Small intestine (tissue), 7 donors: ENCODE measurements around the gene LTBP2. TPM values are rescaled to one million over a fixed set of nuclear protein-coding genes. Genes with fewer than 3 reads are reported as not detected.

Experiments
- DNase-seq, 2 donors: peaks; one replicate each; pipeline versions ENCODE4 v3.0.0 to v3.0.0-alpha.2; 2013
- FAIRE-seq: peaks from 2 replicates; lab custom pipeline; 2012; peaks lifted over from hg19 to GRCh38; lab: Jason Lieb, UNC
- H3K27ac ChIP-seq, 3 donors: one replicate each; pipeline ENCODE4 v1.5.1; 2013; ENCODE audit warnings: low read length in 2 of 3, mild to moderate bottlenecking in 2 of 3, control low read depth in 1 of 3, inconsistent platforms in 1 of 3, low read depth in 1 of 3, moderate library complexity in 1 of 3
- H3K27me3 ChIP-seq, 3 donors: one replicate each; pipeline ENCODE4 v1.6.1; 2013; ENCODE audit warnings: low read length in 3 of 3, inconsistent platforms in 1 of 3; ENCODE audit not compliant: control insufficient read depth in 3 of 3, insufficient read depth in 3 of 3
- H3K36me3 ChIP-seq, 3 donors: one replicate each; pipeline ENCODE4 v1.6.1; 2013; ENCODE audit warnings: low read length in 3 of 3, inconsistent platforms in 1 of 3, low read depth in 1 of 3, mild to moderate bottlenecking in 1 of 3, moderate library complexity in 1 of 3; ENCODE audit not compliant: control insufficient read depth in 3 of 3, insufficient read depth in 2 of 3
- H3K4me1 ChIP-seq, 3 donors: one replicate each; pipeline ENCODE4 v1.6.1; 2013; ENCODE audit warnings: low read length in 2 of 3, inconsistent platforms in 1 of 3, low read depth in 1 of 3, mild to moderate bottlenecking in 1 of 3, moderate library complexity in 1 of 3; ENCODE audit not compliant: control insufficient read depth in 3 of 3, insufficient read depth in 2 of 3
- H3K4me3 ChIP-seq, 3 donors: one replicate each; pipeline ENCODE4 v1.5.1; 2013; ENCODE audit warnings: low read length in 3 of 3, control low read depth in 1 of 3, inconsistent platforms in 1 of 3, low read depth in 1 of 3, mild to moderate bottlenecking in 1 of 3, moderate library complexity in 1 of 3
- H3K9me3 ChIP-seq, 2 donors: one replicate each; pipeline ENCODE4 v1.6.1; 2013; ENCODE audit warnings: low read depth in 1 of 2, low read length in 1 of 2; ENCODE audit not compliant: control insufficient read depth in 2 of 2, insufficient read depth in 1 of 2
- WGBS, 3 donors: extraction: QIAGEN DNeasy Blood & Tissue Kit; methylation state at CpG; one replicate each; pipeline ENCODE4 v1.1.7; 2013; 5-methylcytosine and 5-hydroxymethylcytosine counted together
- polyA plus RNA-seq, 4 donors: library from polyadenylated mRNA; stranded (reverse) in 3 of 4; unstranded in 1 of 4; fragments of 200-250 nt in 3 of 4; fragments of 120-200 nt in 1 of 4; gene quantifications; one replicate each; pipeline versions ENCODE4 v1.2.1 to v1.2.3, GENCODE V29; 2013
- donor health status: healthy with polysubstance abuse.
- donor health status: control.
- donor health status: control.
- donor health status: Bipolar disorder and iron deficiency.
- donor health status: healthy.

The LTBP2 gene
- polyA plus RNA-seq, 4 donors: 0.22 to 1.8 (median 1.1) TPM

GRCh38 chr14:74653386-74654138 is 41.5 kb upstream of the LTBP2 start:
- WGBS, 3 donors: 83 to 87% (median 85%) methylated on average over 15 of the region's 15 CpGs
- H3K4me1 ChIP-seq: no peaks in the 10 kb centered on the region
- no peak for DNase-seq

DNA sequence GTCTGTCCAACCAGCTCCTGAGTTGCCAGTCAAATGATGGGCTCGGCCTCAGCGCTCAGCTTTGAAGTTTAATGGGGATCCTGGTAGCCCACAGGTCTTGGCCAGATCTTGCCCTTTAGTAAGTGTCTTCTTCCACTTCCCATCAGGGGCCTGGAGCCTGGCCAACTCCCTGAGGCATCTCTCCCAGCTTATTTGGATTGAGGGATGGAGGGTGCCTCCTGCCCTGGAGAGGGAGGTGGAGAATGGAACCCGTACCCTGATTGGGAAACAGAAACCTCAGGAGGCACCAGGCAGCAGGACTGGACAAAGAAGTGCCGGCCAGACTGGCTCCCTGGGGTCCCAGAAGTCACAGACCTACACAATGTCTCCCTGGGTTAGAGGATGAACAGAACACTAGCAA is 40.5 kb upstream of the LTBP2 start:
- no peaks in the 10 kb centered on the region for H3K4me1 ChIP-seq
- no peak overlapping the region for H3K27ac ChIP-seq
- no peak overlapping the region for H3K4me3 ChIP-seq
- no peaks in the 10 kb centered on the region for H3K9me3 ChIP-seq
- 59 to 94% (median 87%) methylated on average over 4 of the region's 4 CpGs for WGBS, 3 donors
- DNase-seq: no peak
- FAIRE-seq: no peak
- peaks cover 3 to 11% (median 3%) of the 10 kb centered on the region in 3 donors for H3K36me3 ChIP-seq
- H3K27me3 ChIP-seq: no peaks in the 10 kb centered on the region

More at GRCh38 chr14:74653386-74654138, 41.5 kb upstream of the LTBP2 start:
- Histone ChIP-seq H3K27me3 (no peaks in the 10 kb centered on the region), H3K27ac (no peak overlapping the region), H3K9me3 (no peaks in the 10 kb centered on the region), H3K36me3 (peaks cover 3 to 15% (median 3%) of the 10 kb centered on the region in 3 donors), H3K4me3 (no peak overlapping the region)
- FAIRE-seq: no peak

DNA sequence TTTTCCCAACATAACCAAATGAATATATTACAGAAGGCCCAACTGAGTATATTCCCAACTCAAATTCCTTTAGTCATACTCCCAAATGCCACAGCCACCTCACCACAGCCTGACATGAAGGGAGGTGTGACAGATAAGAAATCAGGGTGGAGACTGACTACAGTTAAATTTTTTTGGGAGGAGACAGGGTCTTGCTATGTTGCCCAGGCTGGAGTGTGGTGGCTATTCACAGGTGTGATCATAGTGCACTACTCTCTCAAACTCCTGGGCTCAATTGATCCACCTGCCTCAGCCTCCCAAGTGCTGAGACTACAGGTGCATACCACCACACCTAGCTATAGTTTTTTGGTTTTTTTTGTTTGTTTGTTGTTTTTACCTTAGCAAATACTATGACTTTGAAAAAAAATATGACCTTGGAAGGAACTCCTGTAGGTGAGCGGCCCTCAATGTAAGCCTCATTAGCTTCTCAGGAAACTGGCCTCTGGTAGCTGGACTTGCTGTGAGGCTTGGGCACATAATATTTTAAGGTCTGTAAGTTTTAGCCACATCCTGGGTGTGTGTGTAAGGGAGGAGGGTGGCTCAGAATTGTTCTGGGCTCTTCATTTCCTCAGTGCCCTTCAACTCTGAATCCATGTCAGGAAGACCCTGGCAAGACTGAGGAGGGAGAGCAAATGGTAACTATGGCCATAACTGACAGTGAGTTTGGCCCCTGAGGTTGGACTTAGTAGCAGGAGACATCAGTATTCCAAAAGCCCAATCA is 39.1 kb upstream of the LTBP2 start:
- no peak for DNase-seq
- no peak for FAIRE-seq
- no peaks in the 10 kb centered on the region for H3K4me1 ChIP-seq
- H3K9me3 ChIP-seq: no peaks in the 10 kb centered on the region
- 93 to 97% (median 97%) methylated on average over 1 of the region's 1 CpG for WGBS, 3 donors
- H3K36me3 ChIP-seq: peaks cover 0 to 7% (median 3%) of the 10 kb centered on the region in 3 donors
- H3K4me3 ChIP-seq: no peak overlapping the region
- no peak overlapping the region for H3K27ac ChIP-seq
- no peaks in the 10 kb centered on the region for H3K27me3 ChIP-seq

DNA sequence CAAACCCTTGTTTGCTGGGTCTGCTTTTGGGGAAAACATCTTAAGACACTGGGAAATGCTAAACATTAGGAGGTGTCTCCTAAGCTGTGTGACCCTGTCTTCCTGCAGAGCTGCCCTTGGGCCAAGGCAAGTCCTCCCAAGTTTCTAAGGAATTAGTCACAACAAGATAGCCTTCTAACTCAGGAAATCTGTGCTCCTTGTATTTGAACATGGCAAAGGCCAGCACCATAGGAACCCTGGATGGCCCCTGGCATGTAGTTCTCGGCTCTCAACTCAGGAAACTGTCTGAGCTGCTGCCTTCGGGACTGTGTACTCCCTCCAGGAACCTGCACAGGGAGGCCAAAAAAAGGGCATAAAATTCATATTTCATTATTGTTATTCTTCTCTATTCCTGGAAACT is 37.6 kb upstream of the LTBP2 start:
- DNase-seq (no peak), FAIRE-seq (no peak)
- H3K27ac ChIP-seq: no peak overlapping the region
- H3K27me3 ChIP-seq: no peaks in the 10 kb centered on the region
- 80 to 90% (median 89%) methylated on average over 2 of the region's 2 CpGs for WGBS, 3 donors
- H3K9me3 ChIP-seq: no peaks in the 10 kb centered on the region
- H3K36me3 ChIP-seq: peaks cover 0 to 7% (median 0%) of the 10 kb centered on the region in 3 donors
- no peak overlapping the region for H3K4me3 ChIP-seq
- peaks cover 0 to 4% (median 0%) of the 10 kb centered on the region in 3 donors for H3K4me1 ChIP-seq

DNA sequence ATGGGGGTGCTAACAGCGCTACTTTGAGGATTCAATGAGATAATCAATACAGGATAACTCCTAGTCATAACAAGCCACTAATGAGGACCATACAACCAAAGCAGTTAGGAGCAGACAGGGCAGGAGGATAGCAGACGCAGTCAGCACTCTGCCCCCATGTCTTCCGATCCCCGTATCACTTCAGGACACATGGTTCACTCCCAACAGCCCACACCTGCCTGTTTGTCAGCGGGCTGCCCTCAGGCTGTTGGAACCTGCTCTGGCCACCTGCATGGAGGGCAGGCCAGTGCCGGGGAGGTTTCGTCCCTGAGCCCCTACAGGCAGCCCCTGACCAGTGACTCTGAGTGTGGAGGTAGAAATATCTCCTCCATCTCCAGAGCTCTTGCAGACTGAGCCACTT is 37.1 kb upstream of the LTBP2 start:
- FAIRE-seq (no peak), DNase-seq (no peak)
- no peak overlapping the region for H3K4me3 ChIP-seq
- 59 to 78% (median 76%) methylated on average over 7 of the region's 7 CpGs for WGBS, 3 donors
- peaks cover 0 to 2% (median 0%) of the 10 kb centered on the region in 3 donors for H3K27me3 ChIP-seq
- H3K9me3 ChIP-seq: no peaks in the 10 kb centered on the region
- no peak overlapping the region for H3K27ac ChIP-seq
- peaks cover 0 to 7% (median 0%) of the 10 kb centered on the region in 3 donors for H3K36me3 ChIP-seq
- H3K4me1 ChIP-seq: peaks cover 0 to 4% (median 0%) of the 10 kb centered on the region in 3 donors

DNA sequence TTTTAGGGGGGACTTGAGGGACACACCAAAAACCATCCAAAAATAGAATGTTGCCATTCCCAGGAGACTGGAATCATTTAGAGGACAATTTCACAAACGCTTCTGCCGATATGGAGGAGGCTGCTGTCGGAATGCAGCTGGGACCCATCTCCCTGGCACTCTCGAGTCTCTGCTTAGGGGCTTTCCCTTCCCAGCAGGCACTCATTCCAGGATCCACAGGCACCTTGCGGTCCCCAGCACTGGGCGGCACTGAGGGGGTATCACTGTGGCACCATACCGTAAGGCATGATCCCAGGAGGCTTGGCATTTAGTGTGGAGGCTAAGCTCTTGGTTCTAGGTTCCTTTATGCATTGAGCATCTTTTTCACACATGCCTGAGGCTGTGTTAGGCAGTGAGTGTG is 36.6 kb upstream of the LTBP2 start:
- no peak for FAIRE-seq

GRCh38 chr14:74647678-74648461 is 35.8 kb upstream of the LTBP2 start:
- Histone ChIP-seq H3K27ac (no peak overlapping the region), H3K9me3 (no peaks in the 10 kb centered on the region), H3K4me3 (no peak overlapping the region), H3K4me1 (peaks cover 0 to 4% (median 0%) of the 10 kb centered on the region in 3 donors), H3K36me3 (peaks cover 0 to 4% (median 0%) of the 10 kb centered on the region in 3 donors), H3K27me3 (peaks cover 0 to 2% (median 0%) of the 10 kb centered on the region in 3 donors)
- 23 to 39% (median 35%) methylated on average over 7 of the region's 7 CpGs for WGBS, 3 donors
- FAIRE-seq: no peak
- no peak for DNase-seq

More for the DNA sequence above, 36.6 kb upstream of the LTBP2 start:
- H3K27me3 ChIP-seq: peaks cover 0 to 2% (median 0%) of the 10 kb centered on the region in 3 donors
- peaks cover 0 to 4% (median 0%) of the 10 kb centered on the region in 3 donors for H3K4me1 ChIP-seq
- no peak overlapping the region for H3K4me3 ChIP-seq
- H3K9me3 ChIP-seq: no peaks in the 10 kb centered on the region
- no peak overlapping the region for H3K27ac ChIP-seq
- 64 to 84% (median 81%) methylated on average over 7 of the region's 7 CpGs for WGBS, 3 donors
- DNase-seq: no peak
- H3K36me3 ChIP-seq: peaks cover 0 to 7% (median 0%) of the 10 kb centered on the region in 3 donors
